GDM1 (cell line): ENCODE data around the gene UGT1A8.
"Not testable (repeated sequence)": the region's sequence is repeated elsewhere in the genome, so short reads cannot be mapped to it uniquely, and the experiment has no call there.

Source experiments
- DNase-seq: peaks from one replicate; lab custom pipeline; 2025; lab: John Stamatoyannopoulos, UW

The UGT1A8 gene

GRCh38 chr2:233688341-233688740, 70.9 kb downstream of the UGT1A8 start:
- no peak for DNase-seq

DNA sequence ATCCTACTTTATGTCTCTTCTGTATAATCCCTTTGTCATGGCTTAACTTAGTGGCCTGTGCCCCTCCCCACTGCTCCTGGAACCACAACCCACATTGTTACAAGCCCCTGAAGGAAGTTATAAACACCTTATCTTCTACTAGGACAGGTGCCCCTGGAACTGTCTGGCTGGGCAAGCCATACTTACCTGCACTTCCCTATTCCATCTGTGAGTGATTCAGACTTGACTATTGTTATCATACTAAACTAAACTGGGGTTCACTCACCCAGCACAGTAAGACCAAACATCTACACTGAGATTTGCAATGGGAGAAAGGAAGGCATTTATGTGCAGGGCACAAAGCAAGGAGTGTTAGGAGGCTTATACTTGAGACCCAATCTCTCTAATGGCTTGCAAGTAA, 71.6 kb downstream of the UGT1A8 start:
- DNase-seq: no peak

DNA sequence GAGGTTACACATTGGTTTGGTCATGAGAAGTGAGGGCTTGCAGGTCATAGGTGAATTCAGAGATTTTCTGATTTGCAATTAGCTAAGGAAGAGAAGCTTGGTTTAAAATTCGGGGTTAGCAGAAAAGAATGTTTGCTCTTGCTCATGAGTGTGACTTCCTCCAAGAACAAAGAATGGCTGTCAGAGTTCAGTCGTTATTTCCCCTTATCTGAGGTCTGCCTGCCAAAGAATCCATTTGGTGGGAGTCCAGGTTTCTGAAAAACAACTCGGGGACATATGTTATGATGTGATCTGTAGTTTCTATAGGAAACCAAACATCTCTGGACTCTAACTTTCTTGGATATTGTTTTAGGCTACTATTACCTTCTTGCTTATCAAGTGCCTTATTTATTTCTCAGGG, 72.1 kb downstream of the UGT1A8 start:
- DNase-seq: no peak

GRCh38 chr2:233690444-233690843, 73.0 kb downstream of the UGT1A8 start:
- no peak for DNase-seq

GRCh38 chr2:233691443-233692433, 74.3 kb downstream of the UGT1A8 start:
- no peak for DNase-seq

DNA sequence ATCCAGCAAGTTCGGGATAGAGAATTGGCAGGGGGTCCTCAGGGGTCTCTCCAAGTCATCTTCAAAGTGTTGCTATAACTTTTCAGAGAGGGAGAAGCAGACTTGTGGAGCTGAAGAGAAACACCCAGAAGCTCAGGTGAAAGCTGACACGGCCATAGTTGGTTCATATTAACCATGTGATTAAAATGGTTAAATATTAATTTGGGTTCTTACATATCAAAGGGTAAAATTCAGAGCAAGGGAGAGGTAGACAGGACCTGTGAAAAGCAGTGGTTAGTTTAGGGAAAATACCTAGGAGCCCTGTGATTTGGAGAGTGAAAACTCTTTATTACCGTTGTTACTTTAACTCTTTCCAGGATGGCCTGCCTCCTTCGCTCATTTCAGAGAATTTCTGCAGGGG, 75.2 kb downstream of the UGT1A8 start, which contains the start of gene UGT1A6:
Gene UGT1A6, plus strand, starts transcription at position 243 of the 400 bp plus-strand sequence. Its CDS starts 115 bp downstream, at position 358.
- DNase-seq: no peak

DNA sequence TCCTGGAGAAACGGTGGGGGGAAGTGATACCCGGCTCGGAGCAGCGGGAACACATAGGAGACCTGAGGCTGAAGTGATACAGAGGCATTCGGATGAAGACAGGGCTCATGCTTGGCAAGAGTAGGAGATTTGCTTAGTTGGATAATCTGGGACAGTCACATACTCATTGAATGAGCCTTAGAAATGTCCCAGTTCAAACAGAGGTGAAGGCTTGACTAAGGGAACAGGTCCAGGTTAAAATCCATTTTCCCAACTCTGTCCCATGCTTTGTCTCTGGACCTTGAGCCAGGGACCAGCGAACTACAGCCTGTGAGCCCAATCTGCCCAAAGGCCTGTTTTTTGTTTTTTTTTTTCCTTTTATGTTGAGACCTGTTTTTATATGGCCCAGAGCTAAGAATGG, 76.5 kb downstream of the UGT1A8 start:
- DNase-seq: no peak

DNA sequence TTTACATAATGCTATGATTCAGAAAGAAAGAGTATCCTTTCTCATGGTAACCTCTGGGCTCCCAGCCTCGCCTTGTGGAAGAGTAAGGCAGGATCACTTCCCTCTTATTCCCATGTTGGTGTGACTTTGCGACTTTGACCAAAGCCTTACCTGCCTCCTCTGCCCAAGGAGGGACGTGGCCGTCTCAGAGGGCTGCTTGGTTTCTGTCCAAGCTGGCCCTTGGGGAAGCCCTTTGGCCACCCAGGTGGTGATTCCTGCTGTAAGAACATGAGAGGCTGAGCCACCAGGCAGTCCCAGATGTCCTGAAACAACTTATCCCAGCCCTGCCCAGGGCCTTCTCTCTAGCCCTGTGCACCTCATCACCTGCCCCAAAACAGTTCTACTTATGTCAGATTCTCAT, 81.3 kb downstream of the UGT1A8 start:
- DNase-seq: no peak

DNA sequence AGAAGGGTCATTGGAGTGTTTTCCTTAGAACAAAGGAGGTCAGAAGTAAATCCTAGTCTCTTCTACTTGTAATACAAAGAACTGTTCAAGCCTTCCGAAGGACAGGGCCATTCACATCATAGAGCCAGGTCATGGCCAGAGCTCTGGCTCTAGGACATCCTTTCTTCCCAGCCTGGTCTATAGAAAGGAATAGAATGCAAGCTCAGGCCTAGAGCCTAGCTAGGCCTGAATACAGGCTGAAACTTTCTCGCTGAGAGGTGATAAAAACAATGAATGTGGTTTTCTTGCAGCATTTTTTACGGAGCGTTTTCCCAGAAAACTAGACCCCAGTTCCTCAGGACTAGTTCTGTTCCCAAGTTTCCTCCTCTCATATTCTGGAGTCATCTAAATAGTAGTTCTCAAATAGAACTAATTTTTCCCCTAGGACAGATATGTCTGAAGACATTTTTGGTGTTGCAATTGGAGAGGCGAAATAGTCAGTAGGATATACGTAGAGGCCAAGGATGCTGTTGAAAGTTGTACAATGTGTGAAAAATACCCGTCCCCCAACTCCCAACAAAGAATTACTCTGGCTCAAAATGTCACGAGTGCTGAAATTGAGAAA, 82.1 kb downstream of the UGT1A8 start:
- no peak for DNase-seq

GRCh38 chr2:233700028-233700635, 82.7 kb downstream of the UGT1A8 start:
- no peak for DNase-seq

GRCh38 chr2:233700842-233701241, 83.4 kb downstream of the UGT1A8 start:
- DNase-seq: not testable (repeated sequence)

GRCh38 chr2:233702238-233702637, 84.8 kb downstream of the UGT1A8 start:
- no peak for DNase-seq

- DNase-seq: no peak
Observed at GRCh38 chr2:233705911-233706506, 88.6 kb downstream of the UGT1A8 start.

GRCh38 chr2:233706720-233707119, 89.3 kb downstream of the UGT1A8 start:
- no peak for DNase-seq

- no peak for DNase-seq
Observed at GRCh38 chr2:233707940-233708644, 90.7 kb downstream of the UGT1A8 start.

GRCh38 chr2:233708942-233709341, 91.5 kb downstream of the UGT1A8 start:
- DNase-seq: no peak

- peak; percentile 7 for DNase-seq
Observed at GRCh38 chr2:233711312-233712008, 94.0 kb downstream of the UGT1A8 start.

GRCh38 chr2:233712611-233713261, 95.3 kb downstream of the UGT1A8 start, which contains the start of gene UGT1A5:
TSS of gene UGT1A5 (plus strand) at chr2:233712907. CDS start at chr2:233712992, 85 bp downstream.
- no peak for DNase-seq

DNA sequence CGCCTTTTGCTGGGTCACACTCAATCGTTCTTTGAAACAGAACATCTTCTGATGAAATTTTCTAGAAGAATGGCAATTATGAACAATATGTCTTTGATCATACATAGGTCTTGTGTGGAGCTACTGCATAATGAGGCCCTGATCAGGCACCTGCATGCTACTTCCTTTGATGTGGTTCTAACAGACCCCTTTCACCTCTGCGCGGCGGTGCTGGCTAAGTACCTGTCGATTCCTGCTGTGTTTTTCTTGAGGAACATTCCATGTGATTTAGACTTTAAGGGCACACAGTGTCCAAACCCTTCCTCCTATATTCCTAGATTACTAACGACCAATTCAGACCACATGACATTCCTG, 95.8 kb downstream of the UGT1A8 start:
- DNase-seq: no peak

DNA sequence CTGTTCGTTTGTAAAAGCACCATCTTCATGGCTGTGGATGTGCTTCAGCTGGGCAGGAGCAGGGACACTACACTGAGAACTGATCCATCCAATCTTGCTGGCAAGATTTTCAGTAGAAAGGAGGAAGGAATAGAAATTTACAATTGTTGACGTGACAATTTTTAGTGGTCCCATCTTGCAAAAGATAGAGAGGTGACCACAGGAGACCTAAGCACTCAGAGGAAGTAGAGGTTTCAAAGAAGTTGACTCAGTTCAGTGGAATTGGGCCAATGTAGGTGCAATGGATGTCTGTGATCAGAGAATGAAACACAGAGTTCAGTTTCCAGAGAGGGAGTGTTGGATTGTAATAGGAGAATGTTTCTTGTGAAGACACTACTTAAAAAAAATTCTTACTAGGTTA, 96.7 kb downstream of the UGT1A8 start:
- no peak for DNase-seq

GRCh38 chr2:233718552-233718951, 101.1 kb downstream of the UGT1A8 start, which contains the start of gene UGT1A4:
TSS of gene UGT1A4 (plus strand) at chr2:233718736. CDS start at chr2:233718821, 85 bp downstream.
- DNase-seq: no peak
